IPS-18c (cell line): Measurements from ENCODE around the gene TOR1AIP2.

ENCODE experiments used
- H3K4me3 ChIP-seq: 2 replicates; pipeline ENCODE4 v1.7.0; 2013; ENCODE audit warnings: low read depth, mild to moderate bottlenecking, low read length, moderate library complexity; ENCODE audit not compliant: insufficient read depth
- H3K9me3 ChIP-seq: one replicate; pipeline ENCODE4 v1.6.1; 2013; ENCODE audit warnings: mild to moderate bottlenecking, low read length, moderate library complexity; ENCODE audit not compliant: control insufficient read depth, insufficient read depth

Gene TOR1AIP2

DNA sequence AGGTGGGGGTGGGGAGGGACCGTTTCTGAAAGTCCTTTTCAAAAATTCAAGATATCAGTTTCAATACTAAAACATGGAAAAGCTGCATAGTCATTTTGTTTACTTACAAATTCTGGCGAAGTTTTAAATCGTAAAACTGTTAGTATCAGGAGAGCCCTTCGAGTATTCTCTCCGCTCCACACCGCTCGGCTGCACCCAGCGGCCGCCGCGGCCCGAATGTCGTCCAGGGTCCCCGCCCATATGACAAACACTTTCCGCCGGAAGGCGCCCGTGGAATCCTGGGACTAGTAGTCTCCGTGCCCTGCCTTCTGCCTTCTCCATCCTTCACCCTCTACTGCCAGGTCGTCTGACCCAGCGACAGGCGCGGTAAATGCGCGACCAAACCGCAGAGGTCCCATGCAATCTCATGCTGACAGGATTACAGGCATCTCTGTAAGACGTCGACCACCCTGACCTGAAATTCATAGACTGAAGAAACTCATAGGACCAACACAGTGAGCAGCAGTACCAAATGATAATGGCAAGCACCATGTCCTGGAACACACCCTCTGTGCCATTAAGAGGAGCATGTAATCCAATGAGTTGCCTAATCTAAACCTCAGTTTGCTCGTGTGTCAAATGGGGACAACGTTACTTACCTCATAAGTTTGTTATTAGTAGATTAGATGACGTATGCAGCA lies at the start of gene TOR1AIP2:
TSS of gene TOR1AIP2 (minus strand) at position 218 of the 680 bp plus-strand sequence. CDS start 25,138 bp downstream, outside the sequence.
- Histone ChIP-seq H3K4me3 (peak within 1 kb of the TSS; percentile 90), H3K9me3 (no peaks in the 10 kb centered on the region)

DNA sequence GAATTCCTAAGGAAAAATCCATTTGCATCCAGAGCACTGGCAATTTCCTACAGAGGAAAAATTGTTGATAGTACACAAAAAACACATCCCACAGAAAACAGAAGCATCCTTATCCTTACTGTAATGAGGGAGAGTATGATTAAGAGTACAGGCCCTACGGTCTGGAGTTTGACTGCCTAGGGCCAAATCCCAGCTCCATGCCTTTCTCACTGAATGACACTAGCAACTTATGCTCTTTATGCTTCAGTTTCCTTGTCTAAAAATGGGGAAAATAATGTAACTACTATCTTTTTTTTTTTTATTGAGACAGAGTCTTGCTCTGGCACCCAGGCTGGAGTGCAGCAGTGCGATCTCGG lies 49.2 kb upstream of the TOR1AIP2 start:
- H3K4me3 ChIP-seq, result no peak overlapping the region

DNA sequence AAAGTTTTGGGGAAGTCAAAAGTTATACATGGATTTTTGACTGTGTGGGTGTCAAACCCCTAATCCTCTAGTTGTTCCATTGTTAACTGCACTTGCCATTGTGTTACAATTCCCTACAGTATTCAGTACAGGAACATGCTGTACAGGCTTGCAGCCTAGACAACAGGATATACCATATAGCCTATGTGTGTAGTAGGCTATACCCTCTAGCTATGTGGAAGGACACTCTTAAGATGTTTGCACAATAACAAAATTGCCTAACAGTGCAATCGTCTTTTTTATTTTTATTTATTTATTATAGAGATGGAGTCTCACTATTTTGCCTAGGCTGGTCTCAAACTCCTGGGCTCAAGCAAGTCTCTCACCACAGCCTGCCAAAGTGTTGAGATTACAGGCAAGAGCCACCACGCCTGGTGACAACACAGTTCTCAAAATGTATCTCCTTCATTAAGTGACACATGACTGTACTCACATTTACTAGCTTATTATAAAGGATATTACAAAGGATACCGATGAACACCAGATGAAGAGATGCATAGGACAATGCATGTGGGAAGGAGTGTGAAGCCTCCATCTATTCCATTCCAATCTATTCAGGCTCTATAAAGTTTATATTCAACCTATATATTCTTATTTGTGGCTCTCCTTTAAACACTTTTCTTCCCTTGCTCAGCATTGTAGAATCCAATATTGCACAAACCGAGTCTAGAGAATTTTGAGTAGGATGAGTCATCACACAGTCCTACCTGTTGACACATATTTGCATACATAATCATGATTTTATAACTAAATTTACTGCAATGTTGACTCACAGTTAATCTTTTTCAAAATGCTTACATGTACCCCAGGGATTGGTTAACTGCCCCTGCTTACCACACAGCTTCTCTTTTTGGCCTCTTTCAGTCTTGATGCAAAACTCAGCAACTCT lies 48.6 kb upstream of the TOR1AIP2 start:
- no peak overlapping the region for H3K4me3 ChIP-seq
- no peaks in the 10 kb centered on the region for H3K9me3 ChIP-seq

More for the DNA sequence above, 49.2 kb upstream of the TOR1AIP2 start:
- H3K9me3 ChIP-seq, result no peaks in the 10 kb centered on the region

DNA sequence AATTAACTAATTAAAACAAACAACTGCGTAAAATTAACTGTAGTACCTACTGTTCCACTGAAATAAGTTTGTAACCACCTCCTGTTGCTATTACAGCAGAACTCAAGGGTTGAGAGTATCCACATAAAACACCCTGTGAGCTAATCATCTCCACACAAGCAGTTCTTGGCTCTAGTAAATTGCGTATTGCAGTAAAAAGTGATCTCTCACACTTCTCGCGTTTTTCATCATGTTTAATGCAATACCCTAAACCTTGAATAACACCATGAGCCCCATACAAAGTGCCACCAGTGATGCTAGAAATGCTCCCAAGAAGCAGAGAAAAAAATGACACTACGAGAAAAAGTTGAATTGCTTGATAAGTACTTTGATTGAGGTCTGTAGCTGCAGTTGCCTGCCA lies 47.7 kb upstream of the TOR1AIP2 start:
- Histone ChIP-seq H3K9me3 (no peaks in the 10 kb centered on the region), H3K4me3 (no peak overlapping the region)

DNA sequence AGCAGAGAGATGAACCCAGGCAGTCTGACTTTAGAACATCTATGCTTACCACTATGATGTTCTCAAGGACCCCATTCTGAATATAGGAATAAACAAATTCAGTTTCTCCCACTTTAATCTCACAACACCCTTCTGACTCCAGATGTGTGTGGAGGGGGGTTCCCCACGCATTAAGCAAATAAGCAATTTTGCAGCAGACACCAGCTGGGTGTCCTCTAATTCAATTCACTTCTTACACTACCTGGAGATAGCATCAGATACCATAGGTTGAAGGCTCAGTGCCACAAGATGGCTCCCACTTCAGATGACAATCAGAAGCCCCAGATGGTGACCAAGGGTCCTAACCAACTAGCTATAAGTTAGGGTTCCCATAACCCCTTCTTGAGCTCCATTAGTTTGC lies 46.7 kb upstream of the TOR1AIP2 start:
- no peaks in the 10 kb centered on the region for H3K9me3 ChIP-seq
- H3K4me3 ChIP-seq, result no peak overlapping the region

DNA sequence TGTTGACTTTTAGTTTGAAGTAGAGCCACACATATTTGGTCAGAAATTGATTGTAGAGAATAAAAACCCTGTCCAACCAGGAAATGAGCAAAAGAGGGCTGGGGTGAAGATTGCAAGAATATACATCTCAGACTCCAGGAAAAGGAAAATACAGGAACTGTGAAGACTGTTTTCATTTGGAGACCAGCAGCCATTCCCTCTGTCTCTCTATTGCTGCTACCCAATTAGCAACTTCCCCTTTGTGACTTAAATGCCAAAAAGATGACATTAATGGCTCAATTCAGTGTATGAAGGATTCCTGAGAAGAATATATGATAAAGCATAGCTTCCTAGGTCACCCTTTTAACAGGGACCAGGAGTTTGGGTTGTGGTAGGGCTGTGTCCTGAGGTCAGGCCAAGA lies 45.4 kb upstream of the TOR1AIP2 start:
- no peak overlapping the region for H3K4me3 ChIP-seq
- H3K9me3 ChIP-seq, result no peaks in the 10 kb centered on the region

DNA sequence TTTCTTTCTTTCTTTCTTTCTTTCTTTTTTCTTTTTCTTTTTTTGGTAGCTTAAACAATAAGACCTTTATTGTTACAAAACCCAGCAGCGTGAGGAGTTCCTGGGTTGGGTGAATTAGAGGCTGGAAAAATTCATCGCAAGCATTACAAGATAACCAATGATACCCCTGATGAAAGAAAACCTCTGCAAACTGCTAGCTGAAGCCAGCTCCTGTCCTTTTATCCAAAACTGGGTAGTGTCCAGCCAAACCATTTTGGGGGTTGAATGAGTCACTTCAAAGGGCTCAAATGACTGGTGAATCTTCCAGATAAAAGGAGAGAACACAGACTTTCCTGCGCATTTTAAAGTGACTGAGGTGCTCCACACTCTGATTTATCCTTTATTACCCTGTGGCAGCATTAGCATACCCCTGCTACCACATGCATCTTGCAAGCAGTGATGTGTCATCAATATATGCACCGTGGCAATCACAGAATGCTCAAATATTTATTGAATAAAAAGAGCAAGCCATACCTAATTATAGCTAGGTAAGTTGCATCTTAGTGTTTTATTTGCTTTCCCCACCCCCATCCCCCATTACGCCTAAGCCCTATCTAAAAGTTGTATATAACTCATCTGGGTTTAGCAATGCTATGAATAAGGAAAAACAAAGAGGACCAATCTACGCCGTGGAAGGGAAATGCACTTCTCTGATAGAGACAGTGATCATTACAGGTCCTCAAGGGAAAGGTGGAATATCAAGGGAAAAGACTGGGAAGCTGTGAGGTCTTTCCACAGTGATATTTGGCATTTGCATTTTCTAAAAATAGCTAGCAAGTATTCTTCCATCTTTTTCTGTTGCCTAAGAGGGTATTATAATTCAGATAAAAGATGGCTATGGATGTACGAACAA lies 44.6 kb upstream of the TOR1AIP2 start:
- H3K4me3 ChIP-seq, result no peak overlapping the region
- H3K9me3 ChIP-seq, result no peaks in the 10 kb centered on the region

DNA sequence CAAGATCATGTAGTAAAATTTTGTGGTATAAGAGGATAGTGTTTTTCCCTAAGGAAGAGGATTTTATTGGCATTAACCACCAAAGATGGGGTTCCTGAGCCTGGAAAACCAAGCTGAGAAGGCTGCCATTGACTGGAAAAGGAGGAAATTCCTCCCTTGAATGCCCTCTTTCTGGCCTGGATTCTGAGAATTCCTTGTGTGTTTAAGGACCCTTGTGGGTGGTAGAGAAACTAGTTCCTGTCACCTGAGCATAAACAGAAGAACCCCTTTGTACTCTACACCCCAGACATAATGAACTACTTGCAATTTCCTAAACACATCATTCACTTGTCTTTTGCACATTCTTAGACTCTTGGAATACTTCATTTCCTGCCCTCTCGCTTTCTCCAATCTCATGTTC lies 43.9 kb upstream of the TOR1AIP2 start:
- no peak overlapping the region for H3K4me3 ChIP-seq
- H3K9me3 ChIP-seq, result no peaks in the 10 kb centered on the region

DNA sequence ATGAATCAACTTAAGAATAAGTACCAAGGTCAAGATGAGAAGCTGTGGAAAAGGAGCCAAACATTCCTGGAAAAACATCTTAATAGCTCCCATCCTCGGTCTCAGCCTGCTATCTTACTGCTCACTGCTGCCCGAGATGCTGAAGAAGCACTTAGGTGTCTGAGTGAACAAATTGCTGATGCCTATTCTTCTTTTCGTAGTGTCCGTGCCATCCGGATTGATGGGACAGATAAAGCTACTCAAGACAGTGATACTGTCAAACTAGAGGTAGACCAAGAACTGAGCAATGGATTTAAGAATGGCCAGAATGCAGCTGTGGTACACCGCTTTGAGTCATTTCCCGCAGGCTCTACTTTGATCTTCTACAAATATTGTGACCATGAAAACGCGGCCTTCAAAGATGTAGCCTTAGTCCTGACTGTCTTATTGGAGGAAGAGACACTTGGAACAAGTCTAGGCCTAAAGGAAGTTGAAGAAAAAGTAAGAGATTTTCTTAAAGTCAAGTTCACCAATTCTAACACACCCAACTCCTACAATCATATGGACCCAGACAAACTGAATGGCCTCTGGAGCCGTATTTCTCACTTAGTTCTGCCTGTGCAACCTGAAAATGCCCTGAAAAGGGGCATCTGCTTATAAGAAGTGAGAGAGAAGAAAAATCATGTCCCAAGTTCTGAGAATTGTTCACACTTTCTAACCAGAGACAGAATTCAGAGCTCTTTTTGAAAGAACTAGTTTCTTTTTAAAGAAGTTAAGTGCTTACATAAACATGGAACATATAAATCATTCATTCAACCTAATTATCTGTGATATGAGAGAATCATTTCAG lies 40.2 kb upstream of the TOR1AIP2 start:
- no peak overlapping the region for H3K4me3 ChIP-seq
- no peaks in the 10 kb centered on the region for H3K9me3 ChIP-seq

DNA sequence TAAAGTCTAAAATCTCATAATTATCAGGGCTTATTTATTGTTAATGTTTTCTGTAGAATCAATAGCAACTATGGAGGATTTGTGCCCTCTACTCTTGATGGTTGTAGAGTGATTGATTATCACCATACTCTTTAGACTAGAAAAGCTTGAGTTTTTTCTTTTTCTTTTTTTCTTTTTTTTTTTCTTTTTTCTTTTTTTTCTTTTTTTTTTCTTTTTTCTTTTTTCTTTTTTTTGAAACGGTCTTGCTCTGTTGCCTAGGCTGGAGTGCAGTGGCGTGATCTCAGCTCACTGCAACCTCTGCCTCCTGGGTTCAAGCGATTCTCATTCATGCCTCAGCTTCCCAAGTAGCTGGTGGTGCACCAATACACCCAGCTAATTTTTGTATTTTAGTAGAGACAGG lies 34.2 kb upstream of the TOR1AIP2 start:
- Histone ChIP-seq H3K4me3 (no peak overlapping the region), H3K9me3 (no peaks in the 10 kb centered on the region)

DNA sequence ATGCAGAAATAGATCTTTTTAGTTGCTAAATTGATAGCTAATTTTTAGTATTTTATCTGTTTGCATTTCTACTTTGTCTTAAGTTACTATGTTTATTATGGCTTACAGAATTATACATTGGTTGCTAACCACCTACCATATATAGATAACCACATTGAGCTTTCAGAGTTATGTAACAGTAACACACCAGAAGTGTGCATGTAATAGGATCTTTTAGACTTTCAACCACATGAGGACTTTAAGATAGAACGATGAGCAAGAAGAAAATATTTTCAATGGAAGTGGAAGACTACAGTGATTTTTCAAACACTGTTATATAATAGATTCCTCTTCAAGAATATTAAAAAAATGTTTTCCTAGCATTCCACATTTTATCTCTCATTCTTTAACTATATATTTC lies 33.3 kb upstream of the TOR1AIP2 start:
- Histone ChIP-seq H3K4me3 (no peak overlapping the region), H3K9me3 (no peaks in the 10 kb centered on the region)

DNA sequence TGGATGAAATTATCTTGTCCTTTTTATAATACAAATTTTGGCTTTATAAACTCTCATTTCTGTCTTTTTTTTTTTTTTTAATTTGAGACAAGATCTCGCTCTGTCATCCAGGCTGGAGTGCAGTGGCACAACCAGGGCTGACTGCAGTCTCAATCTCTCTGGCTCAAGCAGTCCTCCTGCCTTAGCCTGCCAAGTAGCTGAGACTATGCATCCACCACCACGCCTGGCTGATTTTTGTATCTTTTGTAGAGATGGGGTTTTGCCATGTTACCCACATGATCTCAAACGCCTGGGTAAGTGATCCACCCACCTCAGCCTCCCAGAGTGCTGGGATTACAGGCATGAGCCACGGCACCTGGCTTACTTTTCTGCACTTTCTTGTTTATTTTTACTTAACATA lies 12.0 kb upstream of the TOR1AIP2 start:
- no peaks in the 10 kb centered on the region for H3K9me3 ChIP-seq

DNA sequence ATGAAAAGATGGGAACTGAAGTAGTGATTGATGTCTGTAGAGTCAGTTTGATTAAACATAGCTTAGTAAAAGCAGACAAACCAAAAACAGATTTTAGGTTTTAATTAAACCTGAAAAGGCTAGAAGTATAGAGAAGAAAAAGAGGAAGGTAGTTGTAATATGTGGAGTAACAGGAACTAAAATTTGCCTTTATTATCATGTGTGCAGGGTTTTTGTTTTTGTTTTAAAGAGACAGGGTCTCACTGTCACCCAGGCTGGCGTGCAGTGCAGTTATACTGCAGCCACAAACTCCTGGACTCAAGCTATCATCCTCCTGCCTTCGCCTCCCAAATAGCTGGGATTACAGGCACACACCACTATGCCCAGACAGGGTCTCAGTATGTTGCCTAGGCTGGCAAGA lies 10.5 kb upstream of the TOR1AIP2 start:
- Histone ChIP-seq H3K9me3 (no peaks in the 10 kb centered on the region), H3K4me3 (no peak overlapping the region)

More for the DNA sequence above, 12.0 kb upstream of the TOR1AIP2 start:
- no peak overlapping the region for H3K4me3 ChIP-seq

DNA sequence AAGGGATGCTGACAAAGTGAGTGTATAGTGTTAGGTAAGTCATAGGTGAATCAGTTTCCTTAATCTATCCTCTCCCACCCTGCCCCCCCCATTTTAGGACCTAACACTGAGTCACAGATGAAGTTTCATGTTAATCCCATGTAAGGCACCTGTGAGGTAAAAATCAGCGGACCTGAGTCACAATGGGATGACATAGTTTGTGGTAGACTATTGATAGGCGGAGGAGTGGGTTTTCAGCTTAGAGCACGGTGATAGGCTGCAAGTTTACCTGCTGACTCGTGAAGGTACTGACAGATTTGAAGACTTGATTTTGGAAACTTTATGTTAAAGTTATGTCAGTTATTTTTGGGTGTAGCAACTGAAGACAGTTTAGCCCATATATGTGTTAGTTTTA lies 6.1 kb upstream of the TOR1AIP2 start:
- H3K4me3 ChIP-seq, result peak overlapping the region; percentile 89
- H3K9me3 ChIP-seq, result no peaks in the 10 kb centered on the region

DNA sequence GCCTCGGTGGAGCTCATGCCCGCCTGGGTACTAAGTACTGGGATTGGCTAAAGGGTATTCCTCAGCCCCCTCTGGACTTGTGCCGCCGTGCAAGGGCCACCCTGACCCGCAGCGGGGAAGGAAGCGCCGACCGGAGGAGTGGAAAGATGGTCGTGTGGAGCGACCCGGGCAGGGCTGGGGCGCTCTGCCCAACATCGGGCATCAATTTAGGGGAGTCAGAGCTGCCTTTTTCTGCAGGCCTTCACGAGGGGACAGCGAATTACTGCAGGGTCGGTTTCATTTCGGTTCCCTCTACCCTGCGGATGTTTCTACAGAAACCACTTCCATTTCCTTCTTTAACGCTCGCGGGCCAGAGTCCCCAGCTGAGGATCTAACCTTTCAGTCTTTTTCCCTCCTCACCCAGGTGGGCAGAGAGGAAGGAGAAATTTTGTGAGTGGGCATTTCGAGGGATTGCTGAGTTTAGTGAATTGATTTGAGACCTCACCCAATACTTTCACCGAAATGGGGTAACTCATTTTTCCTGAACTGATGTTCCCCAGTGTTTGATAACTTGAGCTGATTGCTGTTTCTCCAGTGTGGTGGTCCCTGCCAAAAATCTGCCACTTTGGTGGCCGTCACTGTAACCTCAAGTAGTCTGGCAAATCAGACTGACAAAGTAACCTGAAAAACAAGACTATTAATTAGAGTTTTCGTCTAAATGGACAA lies 5.6 kb upstream of the TOR1AIP2 start:
- peak overlapping the region; percentile 89 for H3K4me3 ChIP-seq
- no peaks in the 10 kb centered on the region for H3K9me3 ChIP-seq
